Stimulated activated naive CD8-positive, alpha-beta T cell treated with anti-CD3 and anti-CD28 coated beads, Interleukin-15, amount 100 ng/mL, for 72 hours (primary cell): ENCODE measurements around the gene PARP16.

ENCODE experiments used
- ATAC-seq: fragments of 150-1000 bp; cut with Tn5 transposase; 2 replicates; pipeline ENCODE4 v1.10.0; 2021; ENCODE audit warnings: mild to moderate bottlenecking, moderate library complexity
- DNase-seq, 2 donors: peaks; one replicate each; pipeline ENCODE4 v3.0.0; 2021 to 2022
- H3K27ac Mint-ChIP-seq, 2 donors: one replicate each; pipeline ENCODE4 v1.8.0; 2022; ENCODE audit warnings: mild to moderate bottlenecking in 2 of 2, mixed read lengths in 2 of 2, moderate library complexity in 2 of 2
- H3K27me3 Mint-ChIP-seq: one replicate; pipeline ENCODE4 v1.8.0; 2022; ENCODE audit warnings: mixed read lengths
- H3K4me1 Mint-ChIP-seq: one replicate; pipeline ENCODE4 v1.8.0; 2022; ENCODE audit warnings: mild to moderate bottlenecking, mixed read lengths
- H3K4me3 Mint-ChIP-seq, 2 donors: one replicate each; pipeline ENCODE4 v1.8.0; 2022; ENCODE audit warnings: mild to moderate bottlenecking in 2 of 2, mixed read lengths in 2 of 2, moderate library complexity in 1 of 2
- H3K9me3 Mint-ChIP-seq, 2 donors: one replicate each; pipeline ENCODE4 v1.8.0; 2022; ENCODE audit warnings: mixed read lengths in 2 of 2

PARP16 gene

GRCh38 chr15:65210770-65211481 is 75.8 kb downstream of the PARP16 start, which contains the start of gene CILP:
Gene CILP (minus strand): TSS chr15:65211473. CDS start chr15:65209755, 1,718 bp downstream.
- DNase-seq (no peak), ATAC-seq (no peak)
- Mint-ChIP-seq H3K4me3 (no peak within 1 kb of the TSS), H3K4me1 (peaks cover 8% of the 10 kb centered on the region), H3K27me3 (no peaks in the 10 kb centered on the region), H3K9me3 (no peaks in the 10 kb centered on the region), H3K27ac (peak within 1 kb of the TSS in 1 of 2 donors; percentile 68)

DNA sequence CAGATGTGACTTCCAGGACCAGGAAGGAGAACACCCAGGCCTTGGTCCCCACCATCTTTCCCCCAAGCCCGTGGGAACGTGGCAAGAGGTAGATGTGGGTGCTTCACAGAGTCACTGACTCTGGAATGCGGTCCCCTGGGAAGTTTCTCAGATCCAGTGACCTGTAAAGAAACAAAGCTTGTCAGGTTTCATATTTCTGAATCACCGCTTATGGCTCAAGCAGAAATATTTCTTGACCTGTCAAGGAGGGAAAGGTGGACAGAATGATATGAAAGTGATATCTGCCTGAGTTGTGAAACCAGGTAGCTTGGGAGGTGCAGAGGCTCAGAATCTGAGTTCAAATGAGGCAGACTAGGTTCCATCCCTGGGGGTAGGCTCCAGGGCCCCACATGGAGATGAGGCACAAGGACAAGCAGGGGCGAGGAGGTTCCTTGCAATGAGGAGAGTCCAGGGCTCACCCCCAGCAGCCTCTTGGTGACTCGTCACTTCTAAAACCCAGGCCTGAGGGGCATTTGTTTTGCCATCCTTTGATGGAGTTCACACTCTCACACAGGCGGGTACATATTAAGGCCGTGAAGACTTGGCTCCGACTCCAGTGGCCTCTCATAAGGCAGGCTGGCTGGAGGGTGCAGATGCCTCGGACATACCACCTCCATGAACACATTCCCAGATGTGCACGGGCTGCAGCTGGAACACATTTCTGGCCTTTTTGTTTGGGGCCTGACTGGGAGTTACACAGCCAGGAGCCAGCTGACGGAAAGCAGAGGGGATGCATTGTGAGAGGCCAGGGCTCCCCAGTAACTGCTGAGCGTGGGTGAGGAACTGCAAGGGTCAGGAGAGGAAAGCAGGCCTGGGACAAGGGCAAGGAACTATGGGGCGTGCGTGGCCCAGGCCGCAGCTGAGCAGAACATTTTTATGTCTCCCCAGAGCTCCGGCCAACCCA is 76.7 kb downstream of the PARP16 start:
- Mint-ChIP-seq H3K9me3 (no peaks in the 10 kb centered on the region), H3K27ac (no peak overlapping the region), H3K4me1 (peaks cover 8% of the 10 kb centered on the region), H3K27me3 (no peaks in the 10 kb centered on the region), H3K4me3 (no peak overlapping the region)
- ATAC-seq, result no peak
- DNase-seq, result no peak

- Mint-ChIP-seq H3K27me3 (no peaks in the 10 kb centered on the region), H3K4me1 (peaks cover 8% of the 10 kb centered on the region), H3K4me3 (no peak overlapping the region), H3K27ac (peak overlapping the region in 1 of 2 donors; percentile 57), H3K9me3 (no peaks in the 10 kb centered on the region)
- ATAC-seq, result no peak
- no peak for DNase-seq
These were observed 78.0 kb downstream of the PARP16 start for GRCh38 chr15:65208647-65209046.
